Ascending aorta (tissue), 2 donors: Measurements from ENCODE around the gene ARMC3. TPM values are rescaled to one million over a fixed set of nuclear protein-coding genes. Genes with fewer than 3 reads are reported as not detected.
"Not testable (repeated sequence)": the region's sequence is repeated elsewhere in the genome, so short reads cannot be mapped to it uniquely, and the experiment has no call there.

Source experiments
- DNase-seq, 2 donors: peaks; one replicate each; pipeline ENCODE4 v3.0.0-alpha.2; 2019; ENCODE audit warnings: low spot score in 2 of 2
- H3K27ac ChIP-seq, 2 donors: fragments of 200-600 bp; sonication (generic); one replicate each; pipeline ENCODE4 v1.5.1; 2016 to 2017; ENCODE audit warnings: mild to moderate bottlenecking in 1 of 2
- H3K27me3 ChIP-seq: fragments of 200-600 bp; sonication (generic); one replicate; pipeline ENCODE4 v1.5.1; 2017
- H3K36me3 ChIP-seq, 2 donors: fragments of 200-600 bp; sonication (generic); one replicate each; pipeline ENCODE4 v1.5.1; 2016
- H3K4me1 ChIP-seq, 2 donors: fragments of 200-600 bp; sonication (generic); one replicate each; pipeline ENCODE4 v1.5.1; 2016 to 2017; ENCODE audit warnings: mild to moderate bottlenecking in 1 of 2
- H3K4me3 ChIP-seq, 2 donors: fragments of 200-600 bp; sonication (generic); one replicate each; pipeline ENCODE4 v1.5.1; 2016 to 2017; ENCODE audit warnings: mild to moderate bottlenecking in 1 of 2
- H3K9me3 ChIP-seq, 2 donors: fragments of 200-600 bp; sonication (generic); one replicate each; pipeline ENCODE4 v1.5.1; 2016
- intact Hi-C: fragments of 100-400 bp; cut with DNase I; formaldehyde crosslinking; loops from one replicate; pipeline ENCODE4 v1.15.1; 2023
- total RNA-seq: library from RNA; depleted of rRNA; stranded (reverse); fragments of >200 nt; gene quantifications from one replicate; pipeline ENCODE4 v1.1.0, GENCODE V29; 2016
- TF ChIP-seq, protein P1 (sequence below), 3 experiments: fragments of 200-600 bp in 2 of 3; fragments of 450-650 bp in 1 of 3; sonication (generic) in 2 of 3; IDR thresholded peaks; one replicate each; pipeline ENCODE4 v1.5.1; 2016 to 2019; ENCODE audit warnings: antibody characterized with exemption in 3 of 3, mild to moderate bottlenecking in 1 of 3, moderate library complexity in 1 of 3

ARMC3 gene
- total RNA-seq, 1 donor from 2014 or later: not detected

GRCh38 chr10:22897371-22897770 lies 30.5 kb upstream of the ARMC3 start:
- Histone ChIP-seq H3K27me3 (no peaks in the 10 kb centered on the region), H3K9me3 (no peaks in the 10 kb centered on the region), H3K4me3 (no peak overlapping the region), H3K4me1 (no peaks in the 10 kb centered on the region), H3K36me3 (no peaks in the 10 kb centered on the region), H3K27ac (no peak overlapping the region)
- intact Hi-C loops: no loop called here
- no peak for DNase-seq
- TF ChIP-seq, protein P1, sequence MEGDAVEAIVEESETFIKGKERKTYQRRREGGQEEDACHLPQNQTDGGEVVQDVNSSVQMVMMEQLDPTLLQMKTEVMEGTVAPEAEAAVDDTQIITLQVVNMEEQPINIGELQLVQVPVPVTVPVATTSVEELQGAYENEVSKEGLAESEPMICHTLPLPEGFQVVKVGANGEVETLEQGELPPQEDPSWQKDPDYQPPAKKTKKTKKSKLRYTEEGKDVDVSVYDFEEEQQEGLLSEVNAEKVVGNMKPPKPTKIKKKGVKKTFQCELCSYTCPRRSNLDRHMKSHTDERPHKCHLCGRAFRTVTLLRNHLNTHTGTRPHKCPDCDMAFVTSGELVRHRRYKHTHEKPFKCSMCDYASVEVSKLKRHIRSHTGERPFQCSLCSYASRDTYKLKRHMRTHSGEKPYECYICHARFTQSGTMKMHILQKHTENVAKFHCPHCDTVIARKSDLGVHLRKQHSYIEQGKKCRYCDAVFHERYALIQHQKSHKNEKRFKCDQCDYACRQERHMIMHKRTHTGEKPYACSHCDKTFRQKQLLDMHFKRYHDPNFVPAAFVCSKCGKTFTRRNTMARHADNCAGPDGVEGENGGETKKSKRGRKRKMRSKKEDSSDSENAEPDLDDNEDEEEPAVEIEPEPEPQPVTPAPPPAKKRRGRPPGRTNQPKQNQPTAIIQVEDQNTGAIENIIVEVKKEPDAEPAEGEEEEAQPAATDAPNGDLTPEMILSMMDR (IDR thresholded peaks at IDR 0.05): no peak

DNA sequence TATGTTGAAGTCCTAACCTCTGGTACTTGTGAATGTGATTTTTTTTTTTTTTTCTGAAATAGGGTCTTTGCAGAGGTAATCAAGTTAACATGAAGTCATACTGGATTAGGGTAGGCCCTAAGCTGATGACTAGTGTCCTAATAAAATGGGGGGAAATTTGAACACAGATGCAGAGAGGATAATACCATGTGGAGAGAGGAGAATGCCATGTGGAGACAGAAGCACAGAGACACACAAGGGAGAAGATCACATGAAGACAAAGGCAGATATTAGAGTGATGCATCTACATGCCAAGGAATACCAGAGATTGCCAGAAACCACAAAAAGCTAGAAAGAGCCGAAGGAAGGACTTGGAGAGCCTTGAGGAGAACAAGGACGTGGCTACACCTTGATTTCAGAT lies 28.5 kb upstream of the ARMC3 start:
- no peak overlapping the region for H3K4me3 ChIP-seq
- H3K9me3 ChIP-seq: no peaks in the 10 kb centered on the region
- no peak overlapping the region for H3K27ac ChIP-seq
- H3K36me3 ChIP-seq: no peaks in the 10 kb centered on the region
- TF ChIP-seq, protein P1 (IDR thresholded peaks at IDR 0.05): no peak
- intact Hi-C loops: no loop called here
- H3K4me1 ChIP-seq: no peaks in the 10 kb centered on the region
- no peak for DNase-seq
- no peaks in the 10 kb centered on the region for H3K27me3 ChIP-seq

DNA sequence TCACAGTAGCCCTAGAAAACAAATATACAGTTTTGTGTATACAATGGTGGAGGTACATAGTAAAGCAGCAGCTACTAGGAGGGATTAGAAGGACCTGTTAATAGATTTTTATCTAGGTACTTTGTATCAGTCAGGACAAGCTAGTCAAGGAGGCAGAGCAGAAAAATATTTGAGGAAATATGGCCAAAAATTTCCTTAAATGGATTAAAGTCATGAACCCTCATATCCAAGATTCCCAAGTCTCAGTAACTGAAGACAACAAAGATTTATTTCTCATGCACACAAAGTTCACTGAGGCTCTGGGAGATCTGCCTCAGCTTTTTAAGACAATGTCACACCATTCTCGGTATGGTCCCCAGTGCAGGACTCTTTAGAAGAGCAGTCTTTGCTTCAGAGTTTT lies 28.1 kb upstream of the ARMC3 start:
- no peaks in the 10 kb centered on the region for H3K27me3 ChIP-seq
- H3K4me3 ChIP-seq: no peak overlapping the region
- H3K36me3 ChIP-seq: no peaks in the 10 kb centered on the region
- no peak overlapping the region for H3K27ac ChIP-seq
- H3K9me3 ChIP-seq: no peaks in the 10 kb centered on the region
- H3K4me1 ChIP-seq: no peaks in the 10 kb centered on the region
- no peak for DNase-seq
- intact Hi-C loops: no loop called here
- TF ChIP-seq, protein P1 (IDR thresholded peaks at IDR 0.05): no peak

DNA sequence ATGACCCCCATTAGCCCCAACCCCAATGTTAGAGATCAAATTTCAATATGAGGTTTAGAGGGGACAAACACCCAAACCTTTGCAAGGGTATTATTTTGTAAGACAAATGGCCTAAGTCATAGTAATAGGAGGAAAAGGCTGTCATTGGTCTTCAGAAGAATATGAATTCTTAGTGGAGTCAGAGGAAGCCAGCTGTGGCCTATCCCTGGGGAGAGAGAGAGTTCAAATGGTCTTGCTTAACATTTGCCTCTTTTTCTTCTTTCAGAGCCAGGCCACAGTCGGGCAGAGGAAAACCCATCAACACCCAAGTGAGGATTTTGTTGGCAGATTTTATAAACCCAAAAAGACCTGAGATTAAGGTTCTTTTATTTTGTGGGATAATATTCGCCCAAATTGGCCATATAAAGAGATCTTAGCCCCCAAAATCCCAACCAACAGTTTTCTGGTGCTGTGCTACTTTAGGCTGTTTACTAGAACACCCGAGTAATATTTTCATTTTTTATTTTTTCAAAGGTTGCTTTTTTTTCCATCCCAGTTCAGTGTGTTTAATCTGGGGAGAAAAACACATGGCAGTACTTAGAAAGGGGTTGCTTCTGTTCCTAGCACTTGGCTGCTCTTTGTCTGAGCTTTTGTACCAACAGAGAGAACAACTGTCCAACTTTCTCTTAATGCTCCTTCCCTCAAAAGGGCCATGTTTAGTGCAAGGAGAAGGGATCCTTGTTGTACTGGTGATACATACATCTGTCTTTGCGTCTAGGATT lies 26.8 kb upstream of the ARMC3 start:
- no peak for DNase-seq
- Histone ChIP-seq H3K27me3 (no peaks in the 10 kb centered on the region), H3K9me3 (peaks cover 0 to 3% of the 10 kb centered on the region in 2 donors), H3K36me3 (no peaks in the 10 kb centered on the region), H3K4me3 (no peak overlapping the region), H3K4me1 (no peaks in the 10 kb centered on the region), H3K27ac (peak overlapping the region; percentile 50 to 67)
- intact Hi-C loops: no loop called here
- TF ChIP-seq, protein P1 (IDR thresholded peaks at IDR 0.05): no peak

DNA sequence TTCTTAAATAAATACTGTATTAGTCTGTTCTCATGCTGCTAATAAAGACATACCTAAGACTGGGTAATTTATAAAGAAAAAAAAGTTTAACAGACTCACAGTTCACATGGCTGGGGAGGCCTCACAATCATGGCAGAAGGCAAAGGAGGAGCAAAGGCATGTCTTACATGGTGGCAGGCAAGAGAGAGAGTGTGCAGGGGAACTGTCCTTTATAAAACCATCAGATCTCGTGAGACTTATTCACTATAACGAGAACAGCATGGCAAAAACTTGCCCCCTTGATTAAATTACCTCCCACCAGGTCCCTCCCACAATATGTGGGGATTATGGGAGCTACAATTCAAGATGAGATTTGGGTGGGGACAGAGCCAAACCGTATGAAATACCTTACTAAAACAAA lies 25.7 kb upstream of the ARMC3 start:
- intact Hi-C loops, H3K4me3 ChIP-seq, H3K9me3 ChIP-seq, DNase-seq, H3K27me3 ChIP-seq, H3K4me1 ChIP-seq, H3K27ac ChIP-seq, H3K36me3 ChIP-seq: not testable (repeated sequence)

DNA sequence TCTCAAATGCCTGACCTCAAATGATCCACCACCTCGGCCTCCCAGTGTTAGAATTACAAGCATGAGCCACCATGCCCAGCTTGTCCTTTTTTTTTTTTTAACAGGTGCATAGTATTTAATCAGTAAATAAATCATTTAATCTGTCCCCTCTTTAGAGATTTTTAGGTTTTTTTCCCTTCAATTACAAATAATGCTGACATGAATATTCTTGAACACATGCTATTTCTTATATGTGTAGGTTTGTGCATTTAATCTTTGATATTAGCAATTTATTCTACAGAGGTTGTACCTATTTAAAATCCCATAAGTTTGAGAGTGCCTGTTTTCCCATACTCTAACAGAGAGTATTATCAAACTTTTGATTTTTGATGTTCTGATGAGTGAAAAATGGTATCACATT lies 24.2 kb upstream of the ARMC3 start:
- TF ChIP-seq, protein P1 (IDR thresholded peaks at IDR 0.05): no peak
- no peaks in the 10 kb centered on the region for H3K4me1 ChIP-seq
- H3K9me3 ChIP-seq: peaks cover 0 to 3% of the 10 kb centered on the region in 2 donors
- no peaks in the 10 kb centered on the region for H3K36me3 ChIP-seq
- intact Hi-C loops: no loop called here
- H3K27ac ChIP-seq: no peak overlapping the region
- no peak overlapping the region for H3K4me3 ChIP-seq
- H3K27me3 ChIP-seq: no peaks in the 10 kb centered on the region
- no peak for DNase-seq
